Sigmoid colon (tissue), 4 donors: ENCODE results near the gene BTG3.

ENCODE experiments used
- CTCF ChIP-seq, 4 experiments: fragments of 450-650 bp in 3 of 4; fragments of 200-600 bp in 1 of 4; IDR thresholded peaks; one replicate each; pipeline ENCODE4 v1.5.1; 2016 to 2019; ENCODE audit warnings: antibody characterized with exemption in 4 of 4, mild to moderate bottlenecking in 3 of 4, moderate library complexity in 2 of 4
- EP300 ChIP-seq, 4 donors: sonication (generic); formaldehyde crosslinking; IDR thresholded peaks; one replicate each; pipeline ENCODE4 v1.6.1; 2017; ENCODE audit warnings: antibody characterized with exemption in 4 of 4

- TF ChIP-seq CTCF (IDR thresholded peaks at IDR 0.05), result no peak
- peak in 3 of 4 donors; percentile 61 to 90 (median 73) for TF ChIP-seq EP300 (IDR thresholded peaks at IDR 0.05)
These were observed 5.0 kb downstream of the BTG3 start for GRCh38 chr21:17607684-17608083.
